HK-2 (cell line): ENCODE measurements around the gene DDX56.
"Not testable (repeated sequence)": the region's sequence is repeated elsewhere in the genome, so short reads cannot be mapped to it uniquely, and the experiment has no call there.

ENCODE experiments used
- DNase-seq: peaks from one replicate; pipeline ENCODE4 v3.0.0-alpha.2; 2018; ENCODE audit not compliant: unreplicated experiment

Gene DDX56

GRCh38 chr7:44573464-44574286, at the start of gene DDX56:
TSS of gene DDX56 (minus strand) at chr7:44573908. CDS start at chr7:44573895, 13 bp downstream.
- peak; percentile 93 for DNase-seq

GRCh38 chr7:44622342-44623151, 48.8 kb upstream of the DDX56 start:
- DNase-seq: no peak

GRCh38 chr7:44621750-44622103, 48.0 kb upstream of the DDX56 start:
- DNase-seq: no peak

GRCh38 chr7:44621034-44621749, 47.5 kb upstream of the DDX56 start:
- DNase-seq: no peak

DNA sequence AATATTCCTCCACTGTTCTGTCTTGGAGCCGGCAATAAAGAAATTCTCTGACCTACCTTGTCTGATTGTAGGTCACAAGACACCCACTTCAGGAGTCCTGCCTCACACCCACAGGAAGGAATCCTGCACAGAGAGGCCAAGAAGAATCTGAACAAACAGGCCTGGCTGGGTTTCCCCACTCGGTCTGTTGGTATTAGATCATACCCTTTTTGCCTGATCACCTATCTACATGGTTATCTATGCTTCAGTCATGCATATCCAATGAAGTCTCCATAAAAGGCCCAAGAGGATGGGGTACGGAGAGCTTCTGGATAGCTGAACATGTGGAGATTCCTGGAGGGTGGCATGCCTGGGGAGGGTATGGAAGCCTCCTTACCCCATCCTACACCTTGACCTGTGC, 45.0 kb upstream of the DDX56 start:
- peak; percentile 55 for DNase-seq

- DNase-seq: no peak
Observed at GRCh38 chr7:44618045-44618444, 44.3 kb upstream of the DDX56 start.

DNA sequence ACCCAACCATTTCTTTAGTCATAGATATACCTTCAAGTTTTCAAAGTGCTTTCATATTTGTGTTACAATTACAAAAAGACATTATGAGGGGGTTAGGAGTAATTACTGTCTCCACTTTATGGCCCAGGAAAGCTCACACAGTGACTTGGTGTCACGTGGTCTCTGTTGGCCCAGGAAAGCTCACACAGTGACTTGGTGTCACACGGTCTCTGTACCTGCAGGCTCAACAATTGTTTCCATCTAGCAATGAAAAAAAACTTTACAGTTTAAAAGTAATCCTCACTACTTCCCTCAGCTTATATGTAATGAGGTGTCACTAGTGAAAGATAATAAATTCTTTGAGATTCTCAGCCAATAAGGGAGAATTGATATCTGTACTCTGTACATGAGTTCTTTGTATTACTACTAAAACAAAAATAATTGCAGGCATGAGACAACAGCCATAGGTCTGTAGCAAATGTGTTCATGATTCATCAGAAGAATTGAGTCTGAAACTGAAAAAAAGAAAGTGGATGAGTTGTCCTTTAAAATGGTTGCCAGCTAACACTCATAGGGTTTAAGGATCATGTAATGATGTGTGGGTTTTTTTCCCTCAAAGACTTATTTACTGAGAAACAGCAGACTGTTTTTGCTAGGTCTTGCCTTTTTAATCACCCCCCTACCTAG, 43.6 kb upstream of the DDX56 start:
- DNase-seq: no peak

DNA sequence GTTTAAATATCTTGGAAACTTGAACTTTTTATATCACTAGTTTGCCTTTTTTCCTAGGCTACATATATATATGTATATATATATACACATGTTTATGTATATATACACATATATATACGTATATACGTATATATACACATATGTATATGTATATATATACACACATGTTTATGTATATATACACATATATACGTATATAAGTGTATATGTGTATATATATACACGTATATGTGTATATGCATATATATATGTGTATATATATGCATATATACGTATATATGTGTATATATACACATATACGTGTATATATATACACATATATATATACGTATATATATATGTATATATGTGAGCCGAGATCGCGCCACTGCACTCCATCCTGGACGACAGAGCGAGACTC, 42.8 kb upstream of the DDX56 start:
- DNase-seq: no peak

- no peak for DNase-seq
Observed at GRCh38 chr7:44615793-44616192, 42.1 kb upstream of the DDX56 start.

DNA sequence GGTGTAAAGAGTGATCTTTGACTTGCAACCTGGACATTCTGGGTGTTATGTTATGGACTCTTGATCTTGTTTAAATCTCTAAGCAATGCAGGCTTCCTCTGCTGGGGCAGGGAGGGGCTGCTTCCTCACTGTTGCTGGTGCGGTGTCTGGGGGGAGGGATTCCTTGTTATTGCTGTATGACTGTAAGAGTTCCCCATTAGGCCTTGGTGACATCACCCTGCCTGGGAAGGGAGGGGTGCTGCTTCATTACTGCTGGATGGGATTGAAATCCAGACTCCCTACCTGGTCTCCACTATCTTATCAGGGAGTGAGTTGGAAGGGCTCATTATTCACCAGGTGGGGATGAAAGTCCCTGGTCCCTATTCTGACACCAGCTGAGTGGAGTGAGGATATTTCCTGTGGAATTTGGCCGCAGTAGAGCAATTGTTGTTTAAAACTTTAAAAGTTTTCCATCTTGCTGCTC, 41.5 kb upstream of the DDX56 start:
- no peak for DNase-seq

- DNase-seq: no peak
Observed at GRCh38 chr7:44609829-44610228, 36.1 kb upstream of the DDX56 start.

DNA sequence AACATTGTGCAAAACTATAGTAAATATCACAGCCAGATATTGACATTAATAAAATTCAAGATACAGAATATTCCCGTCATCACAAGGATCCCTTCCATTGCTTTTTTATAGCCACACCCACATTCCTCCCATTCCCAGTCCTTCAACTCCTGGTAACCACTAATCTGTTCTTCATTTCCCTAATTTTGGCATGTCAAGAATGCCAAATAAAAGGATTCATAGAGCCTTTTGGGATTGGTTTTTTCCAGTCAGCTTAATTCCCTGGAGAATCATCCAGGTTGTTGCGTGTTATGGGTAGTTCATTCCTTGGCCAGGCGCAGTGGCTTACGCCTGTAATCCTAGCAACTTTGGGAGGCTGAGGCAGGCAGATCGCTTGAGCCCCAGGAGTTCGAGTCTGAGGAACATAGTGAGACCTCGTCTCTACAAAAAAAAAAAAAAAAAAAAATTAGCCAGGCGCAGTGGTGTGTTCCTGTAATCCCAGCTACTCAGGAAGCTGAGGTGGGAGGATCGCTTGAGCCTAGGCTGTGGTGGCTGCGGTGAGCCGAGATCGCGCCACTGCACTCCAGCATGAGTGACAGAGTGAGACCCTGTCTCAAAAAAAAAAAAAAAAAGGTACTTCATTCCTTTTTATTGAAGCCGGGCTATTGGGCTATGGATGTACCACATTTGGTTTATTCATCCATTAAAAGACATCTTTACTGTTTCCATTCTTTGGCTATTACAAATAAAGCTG, 35.4 kb upstream of the DDX56 start:
- DNase-seq: no peak

DNA sequence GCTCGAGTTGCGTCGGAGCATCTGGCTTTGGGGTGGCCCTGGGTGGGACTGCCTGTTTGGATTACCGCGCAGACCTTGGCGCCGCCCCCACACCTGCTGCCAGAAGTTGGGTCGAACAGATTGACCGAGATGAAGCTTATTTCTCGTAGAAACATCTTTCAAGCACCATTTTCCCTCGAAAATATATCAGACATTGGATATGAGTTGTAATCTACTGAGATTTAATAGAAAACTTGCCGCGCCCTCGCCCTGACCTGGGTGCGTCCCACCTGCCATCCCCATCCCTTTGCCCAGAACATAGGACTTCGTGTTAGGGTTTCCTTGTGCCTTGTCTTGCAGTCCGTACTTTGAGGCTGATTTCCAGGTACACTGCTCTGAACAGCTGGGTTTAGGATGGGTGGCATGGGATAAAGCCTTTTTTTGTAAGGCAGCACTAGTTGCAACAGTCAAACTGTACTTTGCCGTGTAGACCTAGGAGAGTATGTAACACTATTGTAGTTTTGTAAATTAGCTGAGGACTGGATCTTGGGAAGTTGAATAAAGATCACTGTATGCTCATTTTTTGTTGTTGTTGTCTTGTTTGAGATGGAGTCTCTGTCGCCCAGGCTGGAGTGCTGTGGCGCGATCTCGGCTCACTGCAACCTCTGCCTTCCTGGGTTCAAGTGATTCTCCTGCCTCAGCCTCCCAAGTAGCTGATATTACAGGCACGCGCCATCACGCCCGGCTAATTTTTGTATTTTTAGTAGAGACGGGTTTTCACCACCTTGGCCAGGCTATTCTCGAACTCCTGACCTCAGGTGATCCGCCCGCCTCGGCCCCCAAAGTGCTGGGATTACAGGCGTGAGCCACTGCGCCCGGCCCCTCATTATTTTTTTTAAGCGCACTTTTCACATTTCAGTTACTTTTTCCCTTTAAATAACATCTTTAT, 33.7 kb upstream of the DDX56 start:
- no peak for DNase-seq

- peak; percentile 99 for DNase-seq
Observed at GRCh38 chr7:44606341-44607140, 32.8 kb upstream of the DDX56 start, which contains the start of gene OGDH. TSS of gene OGDH (plus strand) at chr7:44606627. CDS start at chr7:44624344, 17,717 bp downstream.

GRCh38 chr7:44604941-44605340, 31.2 kb upstream of the DDX56 start:
- no peak for DNase-seq

DNA sequence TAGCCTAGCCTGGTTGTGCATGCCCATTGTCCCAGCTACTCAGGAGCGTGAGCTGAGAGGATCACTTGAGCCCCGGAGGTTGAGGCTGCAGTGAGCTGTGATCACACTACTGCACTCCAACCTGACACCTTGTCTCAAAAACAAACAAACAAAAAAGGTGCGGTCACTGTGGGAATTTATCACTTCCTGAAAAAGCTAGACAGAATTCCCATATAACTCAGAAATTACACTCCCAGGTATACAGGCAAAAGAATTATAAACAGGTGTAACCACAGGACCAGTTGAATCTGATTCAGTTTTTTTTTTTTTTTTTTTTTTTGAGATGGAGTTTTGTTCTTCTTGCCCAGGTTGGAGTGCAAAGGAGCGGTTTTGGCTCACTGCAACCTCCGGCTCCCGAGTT, 29.5 kb upstream of the DDX56 start:
- no peak for DNase-seq

GRCh38 chr7:44602576-44602910, 28.8 kb upstream of the DDX56 start:
- DNase-seq: no peak

DNA sequence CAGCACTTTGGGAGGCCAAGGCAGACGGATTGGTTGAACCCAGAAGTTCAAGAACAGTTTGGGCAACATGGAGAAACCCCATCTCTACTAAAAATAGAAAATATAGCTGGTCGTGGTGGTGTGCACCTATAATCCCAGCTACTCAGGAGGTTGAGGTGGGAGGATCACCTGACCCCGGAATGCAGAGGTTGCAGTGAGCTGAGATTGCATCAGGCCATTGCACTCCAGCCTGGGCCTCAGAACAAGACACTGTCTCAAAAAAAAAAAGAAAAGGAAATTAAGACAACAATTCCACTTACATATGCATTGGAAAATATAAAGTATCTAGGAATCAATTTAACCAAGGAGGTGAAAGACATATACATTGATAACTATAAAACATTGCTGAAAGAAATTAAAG, 25.5 kb upstream of the DDX56 start:
- DNase-seq: no peak

DNA sequence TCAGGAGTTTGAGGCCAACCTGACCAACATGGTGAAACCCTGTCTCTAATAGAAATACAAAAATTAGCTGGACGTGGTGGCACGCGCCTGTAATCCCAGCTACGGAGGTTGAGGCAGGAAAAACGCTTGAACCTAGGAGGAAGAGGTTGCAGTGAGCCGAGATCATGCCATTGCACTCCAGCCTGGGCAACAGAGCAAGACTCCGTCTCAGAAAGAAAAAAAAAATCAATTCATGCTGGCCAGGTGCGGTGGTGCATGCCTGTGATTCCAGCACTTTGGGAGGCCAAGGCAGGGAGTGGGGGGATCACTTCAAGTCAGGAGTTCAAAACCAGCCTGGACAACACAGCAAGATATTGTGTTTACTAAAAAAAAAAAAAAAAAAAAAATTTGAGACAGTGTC, 23.5 kb upstream of the DDX56 start:
- DNase-seq: not testable (repeated sequence)
